HCT116 (cell line): ENCODE results near the gene ZFR. TPM values are rescaled to one million over a fixed set of nuclear protein-coding genes. Genes with fewer than 3 reads are reported as not detected.

Source experiments
- ATAC-seq: fragments of 200-7000 bp; cut with Tn5 transposase; 2 replicates; pipeline ENCODE4 v1.9.1; 2020; ENCODE audit warnings: mild to moderate bottlenecking, moderate library complexity
- BruUV-seq: library from RNA; stranded (reverse); fragments of 400-500 nt; replicated peaks from 2 replicates; lab custom pipeline; 2021; lab: Mats Ljungman, UMichigan
- CTCF ChIA-PET: fragments of 300-600 bp; sonication (Branson Sonifier 250); formaldehyde crosslinking; loops from one replicate; lab custom pipeline; 2021; ENCODE audit warnings: antibody characterized with exemption; lab: Charles Lee
- POLR2A ChIA-PET: fragments of 300-600, 350-600 bp; sonication (Branson Sonifier 250); formaldehyde crosslinking; loops from one replicate; lab custom pipeline; 2021; ENCODE audit warnings: antibody characterized with exemption; lab: Charles Lee
- RAD21 ChIA-PET, 2 experiments: fragments of 300-600 bp; sonication (Branson Sonifier 250); formaldehyde crosslinking; loops; one replicate each; lab custom pipeline; 2023; ENCODE audit warnings: low total read pairs in 2 of 2; ENCODE audit not compliant: uncharacterized antibody in 2 of 2, unreplicated experiment in 2 of 2, low non-redundant PET in 1 of 2; lab: Charles Lee
- DNase-seq: peaks from one replicate; pipeline ENCODE4 v3.0.0-alpha.2; 2010; ENCODE audit warnings: low read depth, low spot score
- H2AFZ ChIP-seq: fragments of 200-600 bp; shearing (Covaris generic), sonication (generic); 2 replicates; pipeline ENCODE4 v1.6.1; 2017; ENCODE audit warnings: low read depth, mixed run types, mixed read lengths, antibody characterized with exemption, low read length; ENCODE audit not compliant: poor library complexity, severe bottlenecking
- H3K27ac ChIP-seq: 2 replicates; pipeline ENCODE4 v1.5.1; 2012; ENCODE audit warnings: low read depth, low read length
- H3K27me3 ChIP-seq: fragments of 200-600 bp; sonication (generic); 2 replicates; pipeline ENCODE4 v1.6.1; 2016; ENCODE audit warnings: mixed run types, low read length, mixed read lengths; ENCODE audit not compliant: insufficient read depth
- H3K36me3 ChIP-seq, 2 experiments: fragments of 200-500 bp in 1 of 2; fragments of 200-600 bp in 1 of 2; sonication (Bioruptor generic) in 1 of 2; sonication (generic) in 1 of 2; 2 replicates each; pipeline versions ENCODE4 v1.5.1 to v1.6.1; 2014 to 2016; ENCODE audit warnings: low read length in 2 of 2, inconsistent platforms in 1 of 2, mixed read lengths in 1 of 2, mixed run types in 1 of 2; ENCODE audit not compliant: insufficient read depth in 2 of 2, control insufficient read depth in 1 of 2
- H3K4me1 ChIP-seq, 2 experiments: fragments of 200-600 bp in 1 of 2; sonication (generic) in 1 of 2; 2 replicates each; pipeline versions ENCODE4 v1.5.1 to v1.6.1; 2012 to 2017; ENCODE audit warnings: low read length in 2 of 2, inconsistent platforms in 1 of 2, mild to moderate bottlenecking in 1 of 2, mixed read lengths in 1 of 2, mixed run types in 1 of 2, moderate library complexity in 1 of 2; ENCODE audit not compliant: insufficient read depth in 2 of 2, control insufficient read depth in 1 of 2
- H3K4me2 ChIP-seq: fragments of 200-600 bp; sonication (generic); 2 replicates; pipeline ENCODE4 v1.6.1; 2017; ENCODE audit warnings: mixed run types, low read length, mixed read lengths
- H3K4me3 ChIP-seq, 2 experiments: fragments of 200-600 bp in 1 of 2; sonication (generic) in 1 of 2; replicated peaks in 1 of 2; 2 replicates each; pipeline ENCODE4 v1.5.1; 2011 to 2016; ENCODE audit warnings: low read length in 2 of 2, control low read depth in 1 of 2, low read depth in 1 of 2, mild to moderate bottlenecking in 1 of 2, mixed read lengths in 1 of 2, mixed run types in 1 of 2
- H3K79me2 ChIP-seq: fragments of 200-600 bp; sonication (generic); 2 replicates; pipeline ENCODE4 v1.6.1; 2017; ENCODE audit warnings: mild to moderate bottlenecking, mixed run types, low read length, moderate library complexity, mixed read lengths; ENCODE audit not compliant: insufficient read depth
- H3K9ac ChIP-seq: fragments of 200-600 bp; sonication (generic); 2 replicates; pipeline ENCODE4 v1.6.1; 2016; ENCODE audit warnings: low read length, mixed read lengths
- H3K9me2 ChIP-seq: fragments of 200-600 bp; sonication (generic), shearing (Covaris generic); 2 replicates; pipeline ENCODE4 v1.6.1; 2017; ENCODE audit warnings: mixed run types, mild to moderate bottlenecking, moderate library complexity; ENCODE audit not compliant: insufficient read depth
- H3K9me3 ChIP-seq, 2 experiments: fragments of 200-500 bp in 1 of 2; fragments of 200-600 bp in 1 of 2; sonication (Bioruptor generic) in 1 of 2; sonication (generic) in 1 of 2; 2 replicates each; pipeline ENCODE4 v1.6.1; 2014 to 2017; ENCODE audit warnings: low read length in 2 of 2, mixed read lengths in 2 of 2, inconsistent platforms in 1 of 2, low read depth in 1 of 2, mild to moderate bottlenecking in 1 of 2, mixed run types in 1 of 2, moderate library complexity in 1 of 2; ENCODE audit not compliant: control insufficient read depth in 1 of 2, insufficient read depth in 1 of 2
- H4K20me1 ChIP-seq: fragments of 200-600 bp; sonication (generic), shearing (Covaris generic); 2 replicates; pipeline ENCODE4 v1.6.1; 2017; ENCODE audit warnings: mixed run types, mild to moderate bottlenecking, moderate library complexity; ENCODE audit not compliant: insufficient read depth
- CBX3 ChIP-seq: IDR thresholded peaks from 2 replicates; pipeline ENCODE4 v1.6.1; 2012; ENCODE audit warnings: low read depth
- CEBPB ChIP-seq: IDR thresholded peaks from 2 replicates; pipeline ENCODE4 v1.6.1; 2012; ENCODE audit warnings: low read depth
- CTCF ChIP-seq, 3 experiments: fragments of 200-600 bp in 1 of 3; sonication (generic) in 1 of 3; IDR thresholded peaks in 2 of 3; conservative IDR thresholded peaks in 1 of 3; 2 replicates each; pipeline ENCODE4 v1.5.1; 2012 to 2017; ENCODE audit warnings: low read depth in 2 of 3, low read length in 2 of 3, antibody characterized with exemption in 1 of 3, borderline replicate concordance in 1 of 3, control low read depth in 1 of 3, mild to moderate bottlenecking in 1 of 3, mixed read lengths in 1 of 3, mixed run types in 1 of 3, moderate library complexity in 1 of 3; ENCODE audit not compliant: insufficient read depth in 1 of 3
- ELF1 ChIP-seq: IDR thresholded peaks from 2 replicates; pipeline ENCODE4 v1.6.1; 2012; ENCODE audit warnings: low read depth, borderline replicate concordance
- EZH2 ChIP-seq: fragments of 200-600 bp; sonication (generic); IDR thresholded peaks from 2 replicates; pipeline ENCODE4 v1.6.1; 2017; ENCODE audit warnings: antibody characterized with exemption, mixed run types
- EZH2phosphoT487 ChIP-seq: fragments of 200-600 bp; IDR thresholded peaks from 2 replicates; pipeline ENCODE4 v1.6.1; 2018; ENCODE audit warnings: antibody characterized with exemption, borderline replicate concordance
- FOSL1 ChIP-seq: IDR thresholded peaks from 2 replicates; pipeline ENCODE4 v1.6.1; 2012; ENCODE audit warnings: low read depth
- JUND ChIP-seq: IDR thresholded peaks from 2 replicates; pipeline ENCODE4 v1.6.1; 2012
- POLR2AphosphoS5 ChIP-seq: IDR thresholded peaks from 2 replicates; pipeline ENCODE4 v1.6.1; 2011; ENCODE audit warnings: mild to moderate bottlenecking, low read depth, low read length, moderate library complexity
- RAD21 ChIP-seq: IDR thresholded peaks from 2 replicates; pipeline ENCODE4 v1.6.1; 2012; ENCODE audit warnings: low read depth, mild to moderate bottlenecking
- REST ChIP-seq: IDR thresholded peaks from 2 replicates; pipeline ENCODE4 v1.6.1; 2012; ENCODE audit warnings: low read depth
- SIN3A ChIP-seq: IDR thresholded peaks from 2 replicates; pipeline ENCODE4 v1.6.1; 2012; ENCODE audit warnings: low read depth
- SP1 ChIP-seq: IDR thresholded peaks from 2 replicates; pipeline ENCODE4 v1.6.1; 2012; ENCODE audit warnings: low read depth
- SRF ChIP-seq: IDR thresholded peaks from 2 replicates; pipeline ENCODE4 v1.6.1; 2012; ENCODE audit warnings: low read depth
- TCF7L2 ChIP-seq: IDR thresholded peaks from 2 replicates; pipeline ENCODE4 v1.7.0; 2011; ENCODE audit warnings: borderline replicate concordance, inconsistent platforms; ENCODE audit not compliant: insufficient read depth, insufficient read length; ENCODE audit errors: extremely low read depth
- YY1 ChIP-seq: IDR thresholded peaks from 2 replicates; pipeline ENCODE4 v1.6.1; 2011; ENCODE audit warnings: low read length, low read depth, moderate library complexity, mild to moderate bottlenecking; ENCODE audit not compliant: insufficient replicate concordance; ENCODE audit errors: extremely low read depth
- ZBTB33 ChIP-seq: IDR thresholded peaks from 2 replicates; pipeline ENCODE4 v1.6.1; 2011; ENCODE audit warnings: mild to moderate bottlenecking, low read length, moderate library complexity; ENCODE audit not compliant: insufficient replicate concordance; ENCODE audit errors: extremely low read depth
- ZFX ChIP-seq: fragments of 450-650 bp; IDR thresholded peaks from 2 replicates; pipeline ENCODE4 v1.6.1; 2017
- intact Hi-C: fragments of 100-400 bp; cut with micrococcal nuclease; formaldehyde crosslinking; loops from 2 replicates; pipeline ENCODE4 v1.10.0; 2022
- total RNA-seq: library from RNA; stranded (reverse); gene quantifications from one replicate; pipeline ENCODE4 v1.2.1, GENCODE V29; 2021; ENCODE audit not compliant: unreplicated experiment

ZFR gene
- total RNA-seq, 1 experiment from 2014 or later: 65.7 TPM

- TF ChIP-seq ZBTB33: no peak
- no peak for TF ChIP-seq ZFX
- TF ChIP-seq SRF: no peak
- TF ChIP-seq TCF7L2: no peak
- no peak for TF ChIP-seq FOSL1
- TF ChIP-seq JUND: no peak
- TF ChIP-seq POLR2AphosphoS5: no peak
- TF ChIP-seq ELF1: no peak
These were observed 82.0 kb downstream of the ZFR start (continued) for GRCh38 chr5:32362527-32362926.

- ChIA-PET CTCF (no interaction called here), POLR2A (no interaction called here), RAD21 (no interaction called here)
- no peaks in the 10 kb centered on the region for H3K27me3 ChIP-seq
- no peaks in the 10 kb centered on the region for H3K9me2 ChIP-seq
- H3K4me2 ChIP-seq: no peak overlapping the region
- TF ChIP-seq CTCF (IDR thresholded peaks at IDR 0.05 in 2 of 3, conservative IDR thresholded peaks at IDR 0.05 in 1 of 3; ENCODE audit: borderline replicate concordance in 1 of 3, insufficient read depth in 1 of 3, low read depth in 2 of 3, low read length in 2 of 3) (no peak), YY1 (no peak), ELF1 (no peak), SRF (no peak), SIN3A (no peak), ZFX (no peak), REST (no peak), CEBPB (no peak), CBX3 (no peak), SP1 (no peak), EZH2 (no peak), EZH2phosphoT487 (no peak), RAD21 (no peak)
- no peak overlapping the region for H3K9ac ChIP-seq
- no peak overlapping the region for H3K27ac ChIP-seq
- no peaks in the 10 kb centered on the region for H3K79me2 ChIP-seq
- ATAC-seq (no peak), DNase-seq (no peak)
- H4K20me1 ChIP-seq: no peaks in the 10 kb centered on the region
- H3K9me3 ChIP-seq: no peaks in the 10 kb centered on the region
- no peak overlapping the region for H2AFZ ChIP-seq
- H3K36me3 ChIP-seq: peaks cover 24 to 26% of the 10 kb centered on the region in 2 experiments; a peak in 3 of 4 replicates
- no peaks in the 10 kb centered on the region for H3K4me1 ChIP-seq
- intact Hi-C loops: no loop called here
- no peak overlapping the region for H3K4me3 ChIP-seq
- BruUV-seq: no TSS peak
These were observed 83.6 kb downstream of the ZFR start for GRCh38 chr5:32360906-32361305.
